HG02610 (cell line): ENCODE data around the gene BSX.

Source experiments
- ATAC-seq: cut with Tn5 transposase; IDR thresholded peaks from one replicate; pipeline ENCODE4 v1.9.1; 2021; ENCODE audit warnings: mild to moderate bottlenecking, moderate library complexity; ENCODE audit not compliant: unreplicated experiment

The BSX gene

DNA sequence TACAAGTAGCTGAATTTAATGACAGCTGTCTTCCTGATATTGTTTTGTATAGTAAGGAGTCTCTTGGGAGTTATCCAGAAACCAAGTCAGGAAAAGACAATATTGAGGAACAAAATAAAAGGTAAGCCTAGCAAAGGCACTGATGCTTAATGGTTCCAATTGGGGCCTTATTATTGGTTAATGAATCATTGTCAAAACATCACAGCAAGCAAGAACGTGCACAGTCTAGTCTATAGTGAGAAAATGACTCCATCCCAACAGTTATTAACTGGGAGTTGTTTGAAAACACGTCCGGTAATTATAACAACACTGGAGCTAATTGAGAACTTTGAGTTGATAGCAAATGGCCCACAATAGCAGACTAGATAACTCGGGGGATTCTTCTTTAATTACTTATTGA is 17.7 kb downstream of the BSX start:
- ATAC-seq, result no peak

DNA sequence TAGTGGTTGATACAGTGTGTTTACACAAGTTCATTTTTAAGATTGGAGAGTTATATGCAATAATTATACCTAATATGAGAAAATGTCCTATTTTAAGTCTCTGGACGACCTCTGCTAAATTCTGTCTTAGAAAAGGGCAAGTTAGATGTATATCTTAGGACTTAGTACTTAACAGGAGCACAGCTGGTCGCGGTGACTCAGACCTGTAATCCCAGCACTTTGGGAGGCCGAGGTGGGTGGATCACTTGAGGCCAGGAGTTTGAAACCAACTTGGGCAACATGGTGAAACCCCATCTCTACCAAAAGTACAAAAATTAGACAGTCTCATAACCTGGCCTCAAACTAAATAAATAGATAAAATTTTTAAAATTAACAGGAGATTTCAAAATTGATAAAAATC is 27.2 kb downstream of the BSX start:
- no peak for ATAC-seq

DNA sequence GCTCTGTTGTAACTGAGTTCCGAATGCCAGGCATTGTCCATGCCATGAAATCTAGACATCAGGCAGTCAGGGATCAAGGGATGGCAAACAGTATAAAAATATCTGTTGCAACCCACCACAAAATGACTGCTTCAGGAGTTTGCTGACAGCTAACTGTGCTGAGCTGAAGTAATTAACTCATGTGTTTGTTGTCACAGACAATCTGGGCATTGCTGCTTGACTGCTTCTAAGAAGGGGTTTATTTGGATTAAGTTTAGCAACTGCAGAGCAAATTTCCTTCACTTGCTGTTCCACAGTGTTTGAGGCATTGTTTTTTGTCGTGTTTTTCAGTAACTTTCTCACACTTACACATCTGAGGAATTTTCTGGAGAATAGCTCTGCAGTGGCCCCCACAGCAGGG is 30.4 kb downstream of the BSX start:
- no peak for ATAC-seq

DNA sequence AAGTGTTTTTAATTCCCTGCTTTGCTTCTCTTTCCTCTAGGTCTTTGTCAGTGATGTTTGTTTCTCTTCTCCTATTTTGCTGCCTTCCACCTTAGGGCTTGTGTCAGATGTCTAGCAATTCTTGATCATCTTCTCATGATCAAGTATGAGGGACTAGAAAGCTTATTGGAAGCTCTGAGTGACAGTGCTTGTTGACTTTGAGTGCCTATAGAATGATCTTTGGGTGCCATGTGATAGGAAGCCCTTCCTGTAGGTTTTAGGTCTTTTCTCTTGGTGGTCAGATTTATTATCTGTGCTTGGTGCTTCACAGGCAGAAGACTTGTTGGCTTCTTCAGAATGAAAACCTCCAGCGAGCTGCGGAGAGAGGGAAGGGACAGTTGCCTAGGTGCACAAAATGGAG is 43.1 kb downstream of the BSX start:
- ATAC-seq, result no peak

DNA sequence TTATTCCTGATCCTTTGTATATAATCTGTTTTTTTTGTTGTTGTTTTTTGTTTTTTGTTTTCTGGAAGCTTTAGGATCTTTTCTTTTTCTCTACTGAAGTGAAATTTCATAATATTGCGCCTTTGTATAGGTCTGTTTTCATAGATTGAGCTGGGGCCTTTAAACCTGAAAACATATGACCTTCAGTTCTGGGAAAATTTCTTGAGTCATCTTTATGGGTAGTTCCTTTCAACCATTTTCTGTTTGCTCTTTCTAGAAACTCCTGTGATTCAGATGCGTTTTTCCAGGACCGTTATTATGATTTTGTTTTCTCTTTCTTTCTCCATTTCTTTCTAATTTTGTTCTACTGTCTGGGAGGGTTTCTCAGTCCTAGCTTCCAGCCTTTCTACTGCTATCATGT is 43.7 kb downstream of the BSX start:
- no peak for ATAC-seq

DNA sequence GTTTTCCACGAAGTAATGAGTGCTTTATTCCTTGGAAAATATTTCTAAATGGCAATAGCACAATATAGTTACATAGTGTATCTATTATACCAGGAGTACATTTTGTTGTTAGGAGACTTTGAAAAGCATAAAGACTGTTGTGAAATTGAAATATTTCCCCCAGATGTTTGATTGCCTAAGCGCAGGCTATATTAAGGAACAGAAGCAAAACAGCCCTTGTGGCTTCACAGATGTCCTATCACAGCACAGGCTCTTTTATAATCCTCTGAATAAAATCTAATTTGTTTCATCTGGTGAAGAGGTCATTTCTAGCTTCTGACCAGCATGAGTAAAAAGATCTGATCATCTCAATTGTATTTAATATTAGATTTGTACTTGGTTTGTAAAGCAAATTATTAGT is 48.2 kb downstream of the BSX start:
- ATAC-seq, result no peak

DNA sequence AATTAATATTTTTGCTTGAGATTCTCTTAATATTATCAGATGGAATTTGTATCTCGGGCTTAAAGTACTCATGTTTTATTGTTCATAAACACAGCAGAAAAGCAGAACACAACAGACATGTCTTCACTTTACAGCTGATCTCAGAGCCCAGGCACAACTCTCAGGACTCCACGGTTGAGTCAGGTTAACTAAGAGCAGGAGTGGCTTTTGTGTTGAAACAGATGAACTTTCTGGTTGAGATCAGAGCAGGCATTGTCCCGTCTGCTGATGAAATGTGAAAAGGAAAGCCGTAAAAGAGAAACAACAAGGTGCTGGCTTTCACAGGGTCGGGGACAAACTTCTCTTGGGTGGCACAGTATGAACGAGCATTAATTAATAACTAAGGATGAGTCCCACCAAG is 50.1 kb downstream of the BSX start:
- no peak for ATAC-seq
